NT2/D1 (cell line): Measurements from ENCODE around the gene DOCK2.

ENCODE experiments used
- SUZ12 ChIP-seq: IDR thresholded peaks from 2 replicates; pipeline ENCODE4 v1.6.1; 2011; ENCODE audit not compliant: insufficient read length, insufficient read depth; ENCODE audit errors: extremely low read depth
- YY1 ChIP-seq: IDR thresholded peaks from 2 replicates; pipeline ENCODE4 v1.6.1; 2011; ENCODE audit not compliant: insufficient read length, insufficient read depth

- TF ChIP-seq SUZ12 (no peak), YY1 (no peak)
Measured at GRCh38 chr5:170104710-170105109, 467.6 kb downstream of the DOCK2 start.
